NOMO-1 treated with DMSO at 0.1 percent for 48 hours (cell line): Measurements from ENCODE around the gene SLC7A8.

Experiments used
- DNase-seq: peaks from one replicate; lab custom pipeline; 2025; ENCODE audit not compliant: unreplicated experiment; lab: John Stamatoyannopoulos, UW

SLC7A8 gene

DNA sequence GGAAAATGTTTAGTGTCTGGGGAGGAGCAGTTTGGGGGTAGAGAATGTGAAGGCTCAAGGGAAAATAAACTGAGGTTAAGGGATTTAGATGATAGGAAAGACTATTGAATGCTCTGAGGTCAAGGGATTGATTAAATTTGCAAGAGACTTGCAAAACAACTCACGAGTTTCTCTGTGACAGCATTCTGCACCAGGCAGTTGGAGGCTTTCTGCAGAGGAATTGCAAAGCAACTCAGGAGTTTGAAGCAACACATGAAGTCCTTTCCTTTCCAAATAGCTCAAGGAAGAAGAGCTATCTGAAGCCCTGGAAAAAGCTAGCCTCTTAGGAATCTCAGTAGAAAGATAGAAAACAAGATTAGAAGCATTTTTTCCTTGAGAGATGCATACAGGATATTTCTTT lies 23.9 kb downstream of the SLC7A8 start:
- no peak for DNase-seq

DNA sequence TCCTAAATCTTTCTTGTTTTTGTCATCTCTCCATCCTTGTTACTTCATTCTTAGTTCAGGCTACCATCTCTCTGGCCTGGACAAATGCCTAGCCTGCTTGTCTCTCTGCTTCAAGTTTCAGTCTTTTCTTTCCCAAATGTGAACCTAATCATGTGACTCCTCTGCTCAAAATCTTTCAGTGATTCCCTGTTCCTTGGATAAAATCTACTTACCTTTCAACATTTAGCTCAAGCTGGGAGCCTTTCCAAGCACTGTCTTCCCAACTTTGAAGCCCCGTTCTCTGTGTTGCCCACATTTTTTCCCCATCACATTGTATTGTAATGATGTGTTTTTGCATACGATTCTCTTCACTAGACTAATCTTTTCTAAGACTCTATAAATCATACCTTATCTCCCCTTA lies 24.7 kb downstream of the SLC7A8 start:
- no peak for DNase-seq

DNA sequence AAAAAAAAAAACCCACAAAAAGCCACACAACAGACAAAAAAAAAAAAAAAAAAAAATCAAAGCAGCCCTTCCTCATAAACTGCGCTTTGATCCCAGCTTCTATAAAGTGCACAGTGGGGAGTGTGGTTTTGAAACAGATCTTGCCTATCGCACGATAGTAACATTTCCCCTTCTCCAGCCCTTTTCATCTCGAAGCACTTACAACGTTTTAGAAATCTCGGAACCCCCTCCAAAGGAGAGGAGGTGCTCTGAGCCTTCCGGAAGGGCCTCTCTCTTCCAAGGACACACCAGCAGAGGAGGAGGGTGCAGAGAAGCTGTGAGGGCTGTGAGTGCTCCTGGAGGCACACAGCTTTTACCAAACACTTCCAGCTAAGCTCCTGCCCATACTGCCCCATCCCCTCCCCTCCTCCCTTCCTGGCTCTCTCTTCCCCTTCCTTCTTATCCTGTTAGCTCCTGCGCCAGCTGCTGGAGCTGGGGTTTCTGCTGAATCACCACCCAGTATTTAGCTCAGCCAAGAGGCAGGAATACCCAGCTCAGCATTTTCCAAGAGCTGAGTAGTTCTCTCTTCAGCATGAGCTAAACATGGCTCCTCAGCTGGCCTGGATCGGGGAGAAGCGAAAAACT lies 28.4 kb downstream of the SLC7A8 start:
- DNase-seq = no peak

DNA sequence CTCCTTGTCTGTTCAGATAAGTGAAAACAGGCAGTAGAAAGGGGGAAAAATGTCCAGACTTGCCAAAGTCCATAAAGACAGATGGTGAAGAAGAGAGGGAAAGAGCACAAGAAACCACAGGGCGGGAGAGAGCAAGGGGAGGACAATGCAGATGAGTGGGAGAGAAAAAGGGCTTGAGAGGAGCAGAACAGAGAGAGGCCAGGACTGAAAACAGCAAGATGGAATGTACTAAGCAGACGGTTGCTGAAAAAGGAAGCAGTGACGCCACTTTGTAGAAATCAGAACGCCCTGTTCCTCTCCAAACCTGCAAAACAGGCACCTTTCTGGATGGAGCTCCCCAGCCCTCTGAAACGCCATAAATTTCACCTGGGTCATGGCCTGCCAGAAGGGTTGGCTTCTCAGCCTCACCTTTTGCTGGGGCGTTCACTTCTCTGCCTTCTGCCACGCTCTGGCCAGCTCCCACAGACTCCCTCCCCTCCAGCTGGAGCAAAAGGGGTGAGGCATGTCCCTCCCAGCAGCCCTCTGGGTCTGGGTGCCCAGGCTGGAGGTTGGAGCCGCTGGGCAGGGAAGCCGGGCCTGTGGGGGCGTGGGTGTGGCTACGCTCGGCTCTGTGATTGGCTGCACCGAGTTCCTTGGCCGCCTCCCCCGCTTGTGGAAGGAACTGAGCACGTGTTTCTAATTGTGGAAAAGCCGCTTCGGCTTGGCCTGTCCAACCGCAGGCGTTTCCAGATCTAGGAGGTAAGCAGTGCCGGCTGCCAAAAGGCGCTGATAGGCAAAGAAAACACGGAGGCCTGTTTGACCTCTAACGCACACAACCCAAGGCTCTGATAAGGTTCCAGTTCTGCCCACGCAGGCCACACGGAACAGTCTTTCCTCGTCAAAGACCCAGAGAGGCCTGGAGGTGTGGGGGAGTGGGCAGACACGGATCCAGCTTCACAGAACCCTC lies 29.3 kb downstream of the SLC7A8 start:
- DNase-seq = peak; percentile 64

DNA sequence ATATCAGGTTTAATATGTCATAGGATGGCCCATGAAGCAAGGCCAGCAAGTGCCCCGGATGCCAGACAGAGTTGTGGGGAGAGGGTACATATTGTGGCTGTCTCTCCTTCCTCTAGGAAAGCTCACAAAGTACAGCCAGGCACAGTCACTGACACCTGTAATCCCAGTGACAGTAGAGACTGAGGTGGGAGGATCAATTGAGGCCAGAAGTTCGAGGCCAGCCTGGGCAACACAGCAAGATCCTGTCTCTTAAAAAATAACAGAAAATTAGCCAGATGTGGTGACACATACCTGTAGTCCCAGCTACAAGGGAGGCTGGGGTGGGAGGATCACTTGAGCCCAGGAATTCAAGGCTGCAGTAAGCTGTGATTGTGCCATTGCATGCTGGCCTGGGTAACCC lies 32.1 kb downstream of the SLC7A8 start:
- DNase-seq = no peak

DNA sequence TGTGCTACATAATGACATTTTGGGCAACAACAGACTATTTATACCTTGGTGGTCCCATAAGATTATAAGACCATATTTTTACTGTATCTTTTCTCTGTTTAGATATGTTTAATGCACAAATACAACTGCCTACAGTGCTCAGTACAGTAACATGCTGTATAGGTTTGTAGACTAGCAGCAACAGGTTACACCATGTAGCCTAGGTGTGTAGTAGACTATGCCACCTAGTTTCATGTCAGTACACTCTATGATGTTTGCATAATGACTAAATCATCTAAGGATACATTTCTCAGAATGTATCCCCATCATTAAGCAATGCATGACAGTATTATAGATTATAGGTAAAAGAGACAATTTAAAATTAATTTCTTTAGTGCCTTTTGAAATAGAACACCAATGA lies 33.7 kb downstream of the SLC7A8 start:
- no peak for DNase-seq

DNA sequence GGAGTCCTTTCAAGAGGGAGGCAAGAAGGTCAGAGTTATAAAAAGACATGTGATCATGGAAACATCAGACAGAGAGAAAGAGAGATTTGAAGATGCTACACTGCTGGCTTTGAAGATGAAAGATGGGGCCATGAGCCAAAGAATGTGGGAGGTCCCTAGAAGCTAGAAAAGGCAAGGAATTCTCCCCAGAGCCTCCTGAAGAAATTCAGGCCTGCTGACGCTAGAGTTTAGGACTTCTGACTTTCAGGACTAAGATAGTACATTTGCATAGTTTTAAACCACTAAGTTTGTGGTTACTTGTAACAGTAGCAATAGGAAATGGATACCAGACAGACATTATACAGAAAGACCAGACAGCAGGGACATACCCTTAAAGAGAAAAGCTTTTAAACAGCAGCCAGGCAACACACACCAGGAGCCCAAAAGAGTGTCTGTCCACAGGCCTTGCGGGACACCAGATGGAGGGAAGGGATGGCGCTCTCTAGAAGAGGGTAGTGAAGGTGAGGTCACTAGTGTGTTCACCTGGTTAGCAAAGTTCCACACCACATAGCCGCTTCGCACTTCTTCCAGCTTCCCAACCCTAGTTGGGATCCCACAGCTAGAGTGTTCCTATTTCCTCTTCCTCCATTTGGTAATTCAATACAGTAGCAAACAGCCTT lies 34.7 kb downstream of the SLC7A8 start:
- DNase-seq = no peak

DNA sequence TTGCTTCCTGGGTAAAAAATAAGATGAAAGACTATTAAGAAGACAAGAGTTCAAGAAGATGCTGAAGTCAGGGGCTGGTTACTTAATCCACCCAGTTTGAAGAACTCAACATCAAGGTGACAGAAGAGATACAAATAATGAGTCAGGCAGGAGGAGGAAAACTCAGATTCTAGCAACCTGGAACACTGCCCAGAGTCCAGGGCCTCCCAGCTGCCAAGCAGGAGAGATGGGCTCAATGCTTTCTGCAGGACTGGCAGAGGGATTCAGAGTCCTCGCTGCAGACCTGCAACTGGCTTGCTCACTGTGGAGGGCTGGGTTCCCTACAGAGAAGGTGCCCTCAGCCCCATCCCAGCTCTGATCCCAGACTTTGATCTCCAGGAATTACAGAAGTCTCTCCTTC lies 35.8 kb downstream of the SLC7A8 start:
- DNase-seq = no peak

DNA sequence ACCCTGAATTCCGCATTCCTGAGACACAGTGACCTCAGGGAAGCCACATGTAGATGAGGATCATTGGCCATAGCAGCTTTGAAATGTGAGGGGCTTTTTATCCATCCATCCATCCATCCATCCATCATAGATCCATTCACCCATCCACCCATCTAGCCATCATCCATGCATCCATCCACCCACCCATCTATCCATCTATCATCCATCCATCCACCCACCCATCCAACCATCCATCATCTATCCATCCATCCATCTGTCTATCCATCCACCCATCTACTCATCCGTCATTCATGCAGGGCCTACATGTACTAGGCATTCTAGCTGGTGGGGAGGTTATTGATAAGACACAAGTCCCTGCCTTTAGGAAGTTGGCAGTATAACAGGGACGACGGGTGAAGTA lies 36.5 kb downstream of the SLC7A8 start:
- no peak for DNase-seq

DNA sequence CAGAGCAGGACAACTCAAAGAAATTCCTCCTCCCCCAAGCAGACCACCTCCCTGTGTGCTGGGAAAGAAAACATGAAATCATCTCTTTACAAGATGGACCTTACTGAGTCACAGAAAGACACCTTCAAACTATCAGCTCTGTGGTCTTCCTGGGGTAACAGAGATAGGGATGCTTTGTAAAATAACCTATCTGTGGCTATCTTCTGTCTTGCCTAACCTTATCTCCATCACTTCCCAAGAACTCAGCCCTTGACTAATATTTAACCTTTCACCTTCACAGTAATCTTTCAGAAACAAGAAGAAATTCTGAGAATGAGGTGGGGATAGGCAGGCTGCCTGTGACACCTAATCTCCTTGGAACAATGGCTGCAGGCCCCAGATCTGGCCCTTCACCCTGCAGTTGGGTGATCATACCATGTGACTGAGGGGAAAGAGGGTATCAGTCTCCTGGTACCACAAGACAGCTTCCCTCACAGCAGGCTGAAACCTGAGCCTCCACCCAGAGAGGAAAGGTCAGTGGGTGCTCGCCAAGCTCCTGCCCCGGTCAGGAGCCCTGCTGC lies 37.0 kb downstream of the SLC7A8 start:
- no peak for DNase-seq

DNA sequence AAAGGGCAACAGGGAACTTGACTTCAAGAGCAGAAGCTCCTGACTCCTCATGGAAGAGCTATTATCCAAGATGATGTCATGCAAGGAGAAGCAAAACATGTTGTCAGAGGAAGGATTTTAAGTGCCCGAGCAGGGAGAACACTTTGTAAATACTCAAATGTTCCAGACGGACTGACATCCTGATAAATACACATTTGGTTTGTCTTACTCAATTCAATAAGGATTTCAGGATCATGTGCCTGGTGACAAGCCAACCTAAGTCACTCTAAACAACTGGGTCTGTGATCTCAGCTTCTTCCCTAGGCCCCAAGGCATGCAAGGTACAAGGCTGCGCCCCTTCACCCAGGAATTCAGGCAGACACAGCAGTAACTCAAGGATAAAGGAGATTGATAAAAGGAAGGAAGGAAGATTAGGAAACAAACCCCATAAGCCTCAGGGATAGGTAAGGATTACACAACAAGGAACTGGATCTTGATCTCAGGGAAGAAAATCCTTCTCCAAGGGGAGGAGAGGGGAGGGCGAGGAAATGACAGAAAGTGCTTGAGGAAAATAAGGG lies 37.6 kb downstream of the SLC7A8 start:
- no peak for DNase-seq

DNA sequence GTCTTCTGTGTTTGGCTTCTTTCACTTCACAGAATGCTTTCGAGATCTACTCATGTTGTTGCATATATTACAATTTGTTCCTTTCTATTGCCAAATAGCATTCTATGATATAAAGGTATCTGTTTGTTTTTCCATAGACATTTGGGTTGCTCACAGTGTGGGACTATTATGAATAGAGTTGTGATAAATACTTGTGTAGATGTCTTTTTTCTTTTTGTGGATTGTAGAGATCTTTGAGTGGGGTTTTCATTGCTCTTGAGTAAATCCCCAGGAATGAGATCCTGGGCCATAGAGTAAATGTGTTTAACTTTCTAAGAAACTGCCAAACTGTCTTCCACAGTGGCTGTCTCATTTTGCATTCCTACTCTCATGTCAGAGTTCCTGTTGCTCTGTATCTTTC lies 39.5 kb downstream of the SLC7A8 start:
- DNase-seq = no peak

DNA sequence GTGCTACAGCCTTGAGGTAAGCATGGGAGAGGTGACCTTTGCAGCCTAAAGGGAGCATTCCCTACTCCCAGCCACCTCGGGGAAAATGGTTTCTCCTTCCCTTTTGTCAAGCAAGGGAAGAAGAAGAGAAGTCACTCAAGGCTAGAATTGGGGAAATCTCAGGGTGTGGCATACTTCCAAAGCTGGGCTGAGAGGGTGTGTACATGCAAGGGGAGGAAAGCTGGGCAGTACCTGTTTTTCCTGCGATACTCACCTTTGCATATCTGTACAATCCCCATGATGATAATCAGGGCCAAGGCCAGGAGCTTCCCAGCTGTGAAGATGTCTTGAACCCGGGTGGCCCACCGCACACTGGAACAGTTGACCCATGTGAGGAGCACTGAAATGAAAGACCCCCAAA lies 40.6 kb downstream of the SLC7A8 start:
- no peak for DNase-seq

DNA sequence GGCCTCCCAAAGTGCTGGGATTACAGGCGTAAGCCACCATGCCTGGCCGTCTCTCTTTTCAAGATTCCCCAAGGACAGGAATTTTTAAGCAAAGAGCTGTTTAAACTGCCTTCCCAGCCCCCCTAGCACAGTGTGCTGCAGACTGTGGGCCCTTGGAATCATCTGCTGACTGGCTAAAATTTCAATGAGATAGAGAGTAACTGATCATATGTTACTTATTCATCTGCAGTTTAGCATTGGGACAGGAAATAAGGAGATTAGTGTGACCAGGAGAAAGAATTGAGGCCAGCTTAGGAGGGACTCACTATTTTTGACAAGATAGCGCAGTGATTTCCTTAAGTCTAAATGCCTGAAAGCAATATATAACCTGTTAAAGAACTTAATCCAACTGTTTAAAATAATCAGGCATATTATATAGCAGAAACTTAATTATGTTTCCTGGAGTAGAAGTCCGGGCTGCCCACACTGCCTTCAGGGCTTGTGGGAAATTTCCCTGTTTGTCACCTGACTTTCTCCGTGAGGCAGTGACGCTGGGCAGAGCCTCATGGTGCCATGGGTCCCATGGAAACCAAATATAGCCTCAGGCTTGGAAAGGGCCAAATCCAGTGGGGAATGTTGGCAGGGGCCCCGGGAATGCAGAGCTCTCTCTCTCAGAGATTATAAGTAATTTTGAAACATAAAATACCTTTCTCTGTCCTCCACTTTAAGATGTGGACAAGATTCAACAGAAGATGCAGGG lies 41.6 kb downstream of the SLC7A8 start:
- DNase-seq = no peak

DNA sequence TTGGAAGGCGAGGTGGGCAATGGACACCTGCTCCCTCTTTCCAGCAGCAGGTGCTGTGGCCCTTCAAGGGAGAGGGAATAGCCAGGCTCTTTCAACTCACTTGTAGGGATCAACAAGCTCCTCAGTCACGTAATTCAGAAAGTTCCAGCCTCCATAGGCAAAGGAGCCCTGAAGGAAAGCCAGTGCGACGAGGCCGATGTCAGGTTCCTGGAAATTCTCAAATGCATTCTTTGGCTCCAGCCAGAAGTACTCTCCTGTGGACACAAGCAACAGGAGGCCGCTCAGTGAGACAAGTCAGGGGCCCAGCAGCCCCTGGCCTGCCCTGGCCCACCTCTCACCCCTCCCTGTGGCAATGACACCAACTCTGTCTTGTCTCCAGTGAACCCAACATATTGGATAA lies 43.1 kb downstream of the SLC7A8 start:
- DNase-seq = no peak

DNA sequence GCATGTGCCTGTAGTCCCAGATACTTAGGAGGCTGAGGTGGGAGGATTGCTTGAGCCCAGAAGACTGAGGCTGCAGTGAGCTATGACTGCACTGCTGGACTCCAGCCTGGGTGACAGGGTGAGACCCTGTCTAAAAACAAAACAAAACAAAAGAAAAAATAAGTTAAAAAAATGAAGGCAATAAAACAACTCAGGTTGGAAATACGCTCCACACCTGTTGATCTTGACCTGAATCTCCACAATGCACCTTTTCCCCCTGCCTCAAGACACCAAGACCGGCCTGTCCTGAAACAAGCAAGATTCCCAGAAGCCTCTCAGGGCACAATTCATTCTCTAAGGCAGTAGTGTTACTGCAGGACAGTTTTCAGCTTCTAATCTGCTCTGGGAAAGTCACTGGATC lies 43.6 kb downstream of the SLC7A8 start:
- no peak for DNase-seq

DNA sequence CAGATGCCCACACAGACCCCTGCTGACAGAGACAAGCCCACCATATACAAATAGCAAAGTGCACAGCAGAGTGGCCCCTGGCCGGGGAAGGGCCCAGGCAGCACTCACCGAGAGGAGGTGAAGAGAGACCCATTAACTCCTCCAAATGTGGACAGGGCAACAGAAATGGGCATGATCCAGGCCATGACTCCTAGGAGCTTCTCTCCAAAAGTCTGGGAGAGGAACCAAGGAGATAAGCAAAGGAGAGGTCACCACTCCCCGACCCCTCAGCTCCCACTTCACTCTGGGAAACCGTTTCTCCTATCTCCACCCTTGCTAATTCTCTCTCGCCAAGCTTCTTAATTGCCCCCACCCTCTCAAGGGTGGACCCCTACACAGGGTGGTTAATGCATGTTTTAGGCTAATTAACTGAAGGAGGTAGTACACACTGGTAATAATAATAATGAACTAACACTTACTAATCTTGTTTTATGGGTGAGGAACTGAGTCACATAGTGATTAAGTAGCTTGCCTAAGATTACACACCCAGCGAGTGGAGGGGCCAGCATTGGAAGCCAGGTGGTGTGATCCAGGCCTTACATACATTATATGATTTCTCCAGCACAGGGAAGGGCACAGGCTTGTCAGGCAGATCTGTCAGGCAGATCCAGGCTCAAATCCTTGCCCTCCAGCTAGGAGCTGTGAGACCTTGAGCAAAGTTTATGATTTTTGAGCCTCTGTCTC lies 45.5 kb downstream of the SLC7A8 start:
- no peak for DNase-seq

DNA sequence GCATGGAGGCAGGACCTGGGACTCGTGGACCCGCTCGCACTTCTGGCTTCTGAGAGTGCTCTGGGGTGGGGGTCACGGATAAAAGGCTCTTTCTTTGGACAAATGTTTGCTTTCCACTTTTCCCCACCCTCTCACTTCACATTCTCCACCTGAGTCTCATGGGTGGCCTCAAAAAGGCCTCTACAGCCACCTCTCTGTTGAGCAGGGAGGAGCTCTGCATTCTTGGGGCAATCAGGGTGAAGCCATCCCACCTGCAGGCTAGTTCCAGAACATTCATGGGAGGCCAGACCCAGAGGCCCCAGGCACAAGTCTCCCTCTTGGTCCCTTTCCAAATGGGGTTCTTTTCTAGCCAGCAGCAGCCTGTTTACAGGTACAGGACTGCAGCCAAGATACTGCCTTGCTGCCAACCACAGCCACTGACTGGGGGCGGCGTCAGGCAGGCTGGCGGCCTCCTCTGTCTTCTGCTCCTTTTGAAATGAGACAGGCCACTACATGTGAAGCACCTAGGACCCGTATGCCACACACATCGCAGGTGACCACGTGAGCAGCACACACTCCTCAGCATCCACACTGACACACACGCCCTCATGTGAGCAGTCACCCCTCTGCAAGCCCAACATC lies 46.2 kb downstream of the SLC7A8 start:
- no peak for DNase-seq

DNA sequence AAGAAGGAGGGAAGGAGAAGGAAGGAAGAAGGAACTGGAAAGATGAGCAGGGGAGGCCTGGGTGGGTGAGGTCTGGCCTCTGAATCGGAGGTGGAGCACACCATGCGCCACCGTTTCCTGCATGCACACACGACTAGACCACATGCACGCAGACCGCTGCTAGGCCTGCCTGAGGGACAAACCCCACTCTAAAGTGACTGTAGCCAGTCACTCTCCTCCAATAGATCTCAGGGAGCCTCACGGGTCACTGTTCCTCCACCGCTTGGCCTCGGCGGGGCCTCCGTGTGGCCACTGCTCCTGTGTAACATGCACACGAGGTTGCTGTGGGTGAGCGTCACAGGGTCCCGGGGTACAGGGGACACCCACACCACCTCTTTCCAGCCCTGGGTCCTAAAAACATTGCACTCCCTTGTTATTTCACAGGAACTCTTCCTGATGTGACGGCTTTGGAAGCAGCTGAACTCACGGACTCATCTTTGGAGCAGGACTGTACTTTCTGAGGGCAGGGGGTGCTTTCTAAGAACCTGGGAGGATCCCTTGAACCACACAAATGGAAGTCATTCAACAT lies 46.8 kb downstream of the SLC7A8 start:
- DNase-seq = no peak
